A673 (cell line): Measurements from ENCODE around the gene SLC39A5.

Experiments
- CTCF ChIP-seq: fragments of 300-800, 200-600 bp; sonication (generic); conservative IDR thresholded peaks from 2 replicates; pipeline ENCODE4 v1.5.1; 2017; ENCODE audit warnings: low read depth, mild to moderate bottlenecking, antibody characterized with exemption, low read length, moderate library complexity, mixed read lengths
- EZH2 ChIP-seq: fragments of 200-600 bp; sonication (generic); IDR thresholded peaks from 2 replicates; pipeline ENCODE4 v1.6.1; 2017; ENCODE audit warnings: borderline replicate concordance, low read depth, mild to moderate bottlenecking, mixed read lengths, antibody characterized with exemption, low read length; ENCODE audit not compliant: poor library complexity, severe bottlenecking

GRCh38 chr12:56258068-56258819 lies 28.4 kb downstream of the SLC39A5 start, which contains the start of gene ANKRD52:
- TF ChIP-seq CTCF (peak; percentile 54; the same call in 1 of the 2 replicates), EZH2 (no peak)
